ENCODE results near the gene RFESD.
"Not testable (repeated sequence)": the region's sequence is repeated elsewhere in the genome, so short reads cannot be mapped to it uniquely, and the experiment has no call there.

The RFESD gene

GRCh38 chr5:95682891-95683290 lies 36.3 kb downstream of the RFESD start, which contains the start of gene SPATA9:
TSS of gene SPATA9 (minus strand) at chr5:95682991. CDS start at chr5:95682854, 137 bp downstream.
- H3K36me3 ChIP-seq (ENCODE audit: insufficient read depth, low read length) = no peaks in the 10 kb centered on the region
- H3K4me1 ChIP-seq (ENCODE audit: insufficient read depth, low read length) = peaks cover 10% of the 10 kb centered on the region
- no peak within 1 kb of the TSS for H2AFZ ChIP-seq (ENCODE audit: low read depth, low read length)
- H3K4me3 ChIP-seq (ENCODE audit: low read length) = no peak within 1 kb of the TSS
- no peaks in the 10 kb centered on the region for H3K27me3 ChIP-seq (ENCODE audit: insufficient read depth, low read length)
- H3K9me3 ChIP-seq (ENCODE audit: low read length) = no peaks in the 10 kb centered on the region

DNA sequence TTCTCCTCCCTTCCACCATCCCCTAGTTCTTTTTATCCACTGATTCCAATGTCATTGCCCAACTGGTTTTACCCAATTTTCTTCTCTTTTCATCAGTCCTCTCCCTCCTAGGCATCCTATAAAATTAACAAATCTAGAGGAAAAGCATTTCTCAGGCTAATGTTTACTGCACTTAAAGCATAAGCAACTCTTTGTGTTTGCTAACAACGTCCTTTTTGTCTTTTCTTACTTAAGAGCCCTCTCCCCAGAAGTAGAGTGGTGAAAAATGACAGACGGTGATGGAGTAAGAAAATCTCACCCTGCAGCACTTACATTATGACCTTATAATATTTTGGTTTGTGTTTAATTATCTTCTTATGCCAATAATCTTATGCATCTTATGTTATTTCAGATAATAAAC lies 37.8 kb downstream of the RFESD start:
- Histone ChIP-seq H3K27me3 (ENCODE audit: insufficient read depth, low read length) (no peaks in the 10 kb centered on the region), H3K4me3 (ENCODE audit: low read length) (no peak overlapping the region), H3K36me3 (ENCODE audit: insufficient read depth, low read length) (no peaks in the 10 kb centered on the region), H2AFZ (ENCODE audit: low read depth, low read length) (no peak overlapping the region), H3K4me1 (ENCODE audit: insufficient read depth, low read length) (peaks cover 10% of the 10 kb centered on the region), H3K9me3 (ENCODE audit: low read length) (no peaks in the 10 kb centered on the region)

DNA sequence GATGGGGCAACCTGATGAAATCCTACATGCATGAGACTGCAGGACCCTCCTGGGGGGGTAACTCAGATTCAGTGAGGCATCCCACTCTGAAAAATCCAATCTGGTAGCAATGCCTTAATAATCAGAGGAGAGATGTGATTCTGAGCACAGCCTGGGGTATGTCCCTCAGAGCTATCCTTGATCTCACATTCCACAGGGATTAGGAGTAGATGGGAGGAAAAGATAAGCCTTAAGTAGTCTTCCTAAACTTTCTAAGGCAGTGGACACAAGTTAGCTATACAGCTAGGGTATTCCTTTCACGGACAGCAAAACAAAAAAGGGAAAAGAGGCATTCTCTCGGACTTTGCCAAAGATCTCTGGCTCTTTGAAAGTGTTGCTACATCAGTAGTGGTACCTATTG lies 40.1 kb downstream of the RFESD start:
- H3K4me1 ChIP-seq (ENCODE audit: insufficient read depth, low read length) = peaks cover 10% of the 10 kb centered on the region
- H3K9me3 ChIP-seq (ENCODE audit: low read length) = no peaks in the 10 kb centered on the region
- no peak overlapping the region for H3K4me3 ChIP-seq (ENCODE audit: low read length)
- H2AFZ ChIP-seq (ENCODE audit: low read depth, low read length) = no peak overlapping the region
- no peaks in the 10 kb centered on the region for H3K27me3 ChIP-seq (ENCODE audit: insufficient read depth, low read length)
- H3K36me3 ChIP-seq (ENCODE audit: insufficient read depth, low read length) = no peaks in the 10 kb centered on the region

DNA sequence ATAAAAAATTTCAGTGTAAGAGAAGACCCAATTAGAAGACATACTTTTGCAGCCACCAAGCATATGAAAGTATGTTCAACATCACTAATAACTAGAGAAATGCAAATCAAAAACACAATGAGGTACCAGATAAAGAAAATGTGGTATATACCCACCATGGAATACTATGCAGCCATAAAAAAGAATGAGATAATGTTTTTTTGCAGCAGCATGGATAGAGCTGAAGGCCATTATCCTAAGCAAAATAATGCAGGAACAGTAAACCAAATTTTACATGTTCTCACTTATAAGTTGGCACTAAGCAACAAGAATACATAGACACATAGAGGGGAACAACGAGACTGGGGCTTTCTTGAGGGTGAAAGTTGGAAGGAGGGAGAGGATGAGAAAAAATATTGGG lies 43.1 kb downstream of the RFESD start:
- Histone ChIP-seq H3K36me3 (ENCODE audit: insufficient read depth, low read length) (no peaks in the 10 kb centered on the region), H3K27me3 (ENCODE audit: insufficient read depth, low read length) (no peaks in the 10 kb centered on the region), H3K4me1 (ENCODE audit: insufficient read depth, low read length) (no peaks in the 10 kb centered on the region), H2AFZ (ENCODE audit: low read depth, low read length) (no peak overlapping the region), H3K9me3 (ENCODE audit: low read length) (no peaks in the 10 kb centered on the region), H3K4me3 (ENCODE audit: low read length) (no peak overlapping the region)

GRCh38 chr5:95690333-95690732 lies 43.8 kb downstream of the RFESD start:
- no peak overlapping the region for H3K4me3 ChIP-seq (ENCODE audit: low read length)
- no peaks in the 10 kb centered on the region for H3K27me3 ChIP-seq (ENCODE audit: insufficient read depth, low read length)
- H3K9me3 ChIP-seq (ENCODE audit: low read length) = no peaks in the 10 kb centered on the region
- no peaks in the 10 kb centered on the region for H3K36me3 ChIP-seq (ENCODE audit: insufficient read depth, low read length)
- H2AFZ ChIP-seq (ENCODE audit: low read depth, low read length) = no peak overlapping the region
- no peaks in the 10 kb centered on the region for H3K4me1 ChIP-seq (ENCODE audit: insufficient read depth, low read length)

DNA sequence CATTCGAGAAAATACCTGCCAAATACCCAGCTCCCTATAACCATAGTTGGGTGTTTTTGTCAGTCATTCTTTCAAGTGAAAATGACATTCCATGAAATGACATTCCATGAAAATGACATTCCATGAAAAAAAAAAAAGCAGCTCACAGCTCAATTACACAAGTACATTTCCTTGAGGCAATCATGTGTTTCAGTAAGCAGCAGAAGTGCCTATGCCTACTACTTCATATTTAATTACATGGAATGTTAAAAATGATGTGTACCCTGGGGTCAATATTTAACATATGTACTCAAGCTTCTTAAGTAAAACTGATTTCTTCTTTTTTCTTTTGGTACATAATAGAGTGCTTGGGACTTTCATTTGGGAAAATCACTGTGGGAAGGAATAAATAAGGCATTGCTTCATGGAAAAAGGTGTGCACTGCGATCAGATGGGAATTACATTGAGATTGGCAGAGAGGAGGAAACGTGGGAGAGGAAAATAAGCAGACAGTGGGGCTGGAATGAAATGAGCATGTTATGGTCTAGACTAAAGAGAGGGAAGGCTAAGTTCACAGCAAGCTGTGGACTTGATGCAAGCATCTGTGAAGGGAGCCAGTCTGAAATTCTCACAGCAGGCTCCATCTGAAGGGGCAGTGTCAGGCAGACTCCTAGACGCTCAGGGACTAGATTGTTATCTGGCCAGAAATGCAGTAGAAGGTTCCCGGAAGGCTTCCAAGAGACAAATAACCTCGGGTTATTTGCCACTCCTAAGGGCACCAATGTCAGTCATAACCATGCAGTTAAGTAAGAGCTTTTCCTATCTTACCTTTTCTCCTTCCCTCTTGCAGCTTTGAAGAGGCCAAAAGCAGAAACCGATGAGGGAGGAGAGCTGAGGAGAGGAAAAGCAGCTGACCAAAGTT lies 51.5 kb downstream of the RFESD start:
- Histone ChIP-seq H3K36me3 (ENCODE audit: insufficient read depth, low read length) (no peaks in the 10 kb centered on the region), H2AFZ (ENCODE audit: low read depth, low read length) (no peak overlapping the region), H3K27me3 (ENCODE audit: insufficient read depth, low read length) (no peaks in the 10 kb centered on the region), H3K9me3 (ENCODE audit: low read length) (no peaks in the 10 kb centered on the region), H3K4me3 (ENCODE audit: low read length) (no peak overlapping the region), H3K4me1 (ENCODE audit: insufficient read depth, low read length) (peaks cover 3% of the 10 kb centered on the region)

- Histone ChIP-seq H3K9me3 (ENCODE audit: low read length) (no peaks in the 10 kb centered on the region), H3K27me3 (ENCODE audit: insufficient read depth, low read length) (no peaks in the 10 kb centered on the region), H3K4me1 (ENCODE audit: insufficient read depth, low read length) (peaks cover 6% of the 10 kb centered on the region), H2AFZ (ENCODE audit: low read depth, low read length) (no peak overlapping the region), H3K36me3 (ENCODE audit: insufficient read depth, low read length) (no peaks in the 10 kb centered on the region), H3K4me3 (ENCODE audit: low read length) (no peak overlapping the region)
Measured at GRCh38 chr5:95699337-95699736, 52.8 kb downstream of the RFESD start.

GRCh38 chr5:95701074-95701473 lies 54.5 kb downstream of the RFESD start:
- no peak overlapping the region for H2AFZ ChIP-seq (ENCODE audit: low read depth, low read length)
- peaks cover 1% of the 10 kb centered on the region for H3K9me3 ChIP-seq (ENCODE audit: low read length)
- no peak overlapping the region for H3K4me3 ChIP-seq (ENCODE audit: low read length)
- no peaks in the 10 kb centered on the region for H3K27me3 ChIP-seq (ENCODE audit: insufficient read depth, low read length)
- H3K36me3 ChIP-seq (ENCODE audit: insufficient read depth, low read length) = no peaks in the 10 kb centered on the region
- peaks cover 6% of the 10 kb centered on the region for H3K4me1 ChIP-seq (ENCODE audit: insufficient read depth, low read length)

- no peaks in the 10 kb centered on the region for H3K36me3 ChIP-seq (ENCODE audit: insufficient read depth, low read length)
- peaks cover 3% of the 10 kb centered on the region for H3K4me1 ChIP-seq (ENCODE audit: insufficient read depth, low read length)
- peaks cover 1% of the 10 kb centered on the region for H3K9me3 ChIP-seq (ENCODE audit: low read length)
- H2AFZ ChIP-seq (ENCODE audit: low read depth, low read length) = no peak overlapping the region
- no peaks in the 10 kb centered on the region for H3K27me3 ChIP-seq (ENCODE audit: insufficient read depth, low read length)
- no peak overlapping the region for H3K4me3 ChIP-seq (ENCODE audit: low read length)
Measured at GRCh38 chr5:95704150-95704549, 57.6 kb downstream of the RFESD start.

DNA sequence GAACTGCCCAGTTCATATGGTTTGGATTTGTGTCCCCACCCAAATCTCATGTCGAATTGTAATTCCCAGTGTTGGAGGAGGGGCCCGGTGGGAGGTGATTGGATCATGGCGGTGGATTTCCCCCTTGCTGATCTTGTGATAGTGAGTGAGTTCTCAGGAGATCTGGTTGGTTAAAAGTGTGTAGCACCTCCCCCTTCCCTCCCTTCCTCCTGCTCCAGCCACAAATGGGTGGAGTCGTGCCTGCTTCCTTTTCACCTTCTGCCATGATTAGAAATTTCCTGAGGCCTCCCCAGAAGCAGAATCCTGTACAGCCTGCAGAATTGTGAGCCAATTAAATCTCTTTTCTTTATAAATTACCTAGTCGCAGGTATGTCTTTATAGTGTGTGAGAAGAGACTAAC lies 59.6 kb downstream of the RFESD start:
- not testable (repeated sequence) for H3K9me3 ChIP-seq (ENCODE audit: low read length); H3K36me3 ChIP-seq (ENCODE audit: insufficient read depth, low read length); H2AFZ ChIP-seq (ENCODE audit: low read depth, low read length); H3K4me1 ChIP-seq (ENCODE audit: insufficient read depth, low read length); H3K4me3 ChIP-seq (ENCODE audit: low read length); H3K27me3 ChIP-seq (ENCODE audit: insufficient read depth, low read length)

- Histone ChIP-seq H3K36me3 (ENCODE audit: insufficient read depth, low read length) (no peaks in the 10 kb centered on the region), H3K9me3 (ENCODE audit: low read length) (peaks cover 1% of the 10 kb centered on the region), H2AFZ (ENCODE audit: low read depth, low read length) (no peak overlapping the region), H3K27me3 (ENCODE audit: insufficient read depth, low read length) (no peaks in the 10 kb centered on the region), H3K4me3 (ENCODE audit: low read length) (no peak overlapping the region), H3K4me1 (ENCODE audit: insufficient read depth, low read length) (peaks cover 6% of the 10 kb centered on the region)
Measured at GRCh38 chr5:95707055-95707454, 60.5 kb downstream of the RFESD start.
